ENCODE data around the gene PLEKHA7. TPM values are rescaled to one million over a fixed set of nuclear protein-coding genes. Genes with fewer than 3 reads are reported as not detected.

PLEKHA7 gene
- total and polyA plus RNA-seq, 2 of the 4 experiments (the other 2 are of a cell fraction): 0.12 TPM; not detected in 1

- no peaks in the 10 kb centered on the region for H3K9me1 ChIP-seq (ENCODE audit: insufficient read depth, low read length)
- no peak overlapping the region for H4K91ac ChIP-seq (ENCODE audit: insufficient read depth, low read depth, low read length)
- H3K23ac ChIP-seq (ENCODE audit: low read depth, low read length): no peak overlapping the region
- dilution Hi-C loops (cut with HindIII; ENCODE audit: low sequenced_read_pairs, unreplicated experiment): no loop called here
- no peak overlapping the region for H2BK15ac ChIP-seq (ENCODE audit: low read depth, low read length)
- H3K14ac ChIP-seq (replicated peaks; ENCODE audit: low read depth, low read length): no peak overlapping the region
- no peak overlapping the region for H3K4ac ChIP-seq (ENCODE audit: low read depth, low read length)
- H2BK120ac ChIP-seq (ENCODE audit: low read depth, low read length): no peak overlapping the region
- H3K36me3 ChIP-seq (ENCODE audit: control insufficient read depth, insufficient read depth, low read length): no peaks in the 10 kb centered on the region
- H2BK5ac ChIP-seq (ENCODE audit: low read depth, low read length, poor library complexity, severe bottlenecking): no peak overlapping the region
- no peak overlapping the region for H3K56ac ChIP-seq (ENCODE audit: extremely low read depth, insufficient read depth, low read length)
- no peak overlapping the region for H3K27ac ChIP-seq (ENCODE audit: insufficient read depth, low read length)
- H2BK20ac ChIP-seq (ENCODE audit: low read depth, low read length): no peak overlapping the region
- H2AK9ac ChIP-seq (replicated peaks; ENCODE audit: low read depth, low read length, poor library complexity): no peak overlapping the region
- H3K27me3 ChIP-seq (ENCODE audit: control insufficient read depth, insufficient read depth, low read length): peaks cover 4% of the 10 kb centered on the region
- no peaks in the 10 kb centered on the region for H3K79me1 ChIP-seq (ENCODE audit: low read depth in 1 of 2, low read length in 2 of 2)
- ChIA-PET CTCF (no interaction called here), POLR2A (ENCODE audit: unreplicated experiment) (no interaction called here)
- BruUV-seq (replicated peaks): no TSS peak
- intact Hi-C loops (cut with micrococcal nuclease): no loop called here
- no peak overlapping the region for H3K4me3 ChIP-seq (ENCODE audit: insufficient read depth, low read depth, low read length)
- no peak overlapping the region for H4K5ac ChIP-seq (ENCODE audit: low read depth, low read length)
- H2AK5ac ChIP-seq (ENCODE audit: low read depth, low read length): no peak overlapping the region
- no peaks in the 10 kb centered on the region for H3K9me3 ChIP-seq (ENCODE audit: control insufficient read depth, insufficient read depth, low read length)
- ATAC-seq (ENCODE audit: low read depth): no peak
- no peak overlapping the region for H3K18ac ChIP-seq (ENCODE audit: low read depth, low read length)
- no peak overlapping the region for H3K9ac ChIP-seq (ENCODE audit: low read depth, low read length)
- no peak overlapping the region for H3K4me2 ChIP-seq (ENCODE audit: low read depth, low read length)
- 6% methylated on average over 2 of the region's 7 CpGs; no CpG with 5 or more reads in 1 of the 2 experiments for WGBS, 2 experiments (ENCODE audit: extremely low coverage in 2 of 2, insufficient read length in 1 of 2)
- H2AFZ ChIP-seq (replicated peaks; ENCODE audit: low read length, poor library complexity): no peak overlapping the region
- H3K4me1 ChIP-seq (ENCODE audit: control insufficient read depth, insufficient read depth, low read length): no peaks in the 10 kb centered on the region
- H4K20me1 ChIP-seq (ENCODE audit: insufficient read depth, low read length): no peaks in the 10 kb centered on the region
- DNase-seq: no peak
- in situ Hi-C loops (cut with MboI; ENCODE audit: low sequenced_read_pairs): no loop called here
- no peak for TF ChIP-seq POLR2A (IDR thresholded peaks at IDR 0.05; ENCODE audit: low read depth, low read length)
- no peak for TF ChIP-seq ELK1 (IDR thresholded peaks at IDR 0.05; ENCODE audit: borderline replicate concordance, low read depth, low read length)
- TF ChIP-seq NFE2L2 (IDR thresholded peaks at IDR 0.05; ENCODE audit: low read depth, low read length): no peak
- TF ChIP-seq CTCF (conservative IDR thresholded peaks at IDR 0.05; ENCODE audit: low read depth, low read length): no peak
- TF ChIP-seq RAD21 (IDR thresholded peaks at IDR 0.05; ENCODE audit: low read length): no peak
- no peak for TF ChIP-seq CEBPB (IDR thresholded peaks at IDR 0.05; ENCODE audit: low read depth, low read length)
- no peak for TF ChIP-seq BHLHE40 (IDR thresholded peaks at IDR 0.05; ENCODE audit: low read depth, low read length)
- TF ChIP-seq RCOR1 (IDR thresholded peaks at IDR 0.05; ENCODE audit: insufficient replicate concordance, low read length): no peak
- no peak overlapping the region for H4K8ac ChIP-seq (ENCODE audit: low read depth in 2 of 2, low read length in 2 of 2)
These were observed 36.8 kb downstream of the PLEKHA7 start for GRCh38 chr11:16977136-16977993.
